B cell (primary cell): ENCODE measurements around the gene STAB1. TPM values are rescaled to one million over a fixed set of nuclear protein-coding genes. Genes with fewer than 3 reads are reported as not detected.

Experiments used
- ATAC-seq: fragments of 200-7000 bp; cut with Tn5 transposase; one replicate; pipeline ENCODE4 v1.10.0; 2021; ENCODE audit warnings: low read depth, mild to moderate bottlenecking, moderate number of reproducible peaks, moderate library complexity
- CTCF ChIA-PET: fragments of 350-600 bp; sonication (Branson Sonifier 250); formaldehyde crosslinking; loops from one replicate; lab custom pipeline; 2021; ENCODE audit warnings: antibody characterized with exemption, inconsistent platforms; lab: Charles Lee
- POLR2A ChIA-PET: fragments of 350-600 bp; sonication (Branson Sonifier 250); formaldehyde crosslinking; loops from one replicate; lab custom pipeline; 2021; ENCODE audit warnings: antibody characterized with exemption; lab: Charles Lee
- DNase-seq: peaks from one replicate; pipeline ENCODE4 v3.0.0; 2013
- H2AFZ ChIP-seq: 2 replicates; pipeline ENCODE4 v1.6.1; 2012; ENCODE audit warnings: mild to moderate bottlenecking, low read depth, low read length; ENCODE audit not compliant: insufficient read depth, poor library complexity, severe bottlenecking
- H3K27ac ChIP-seq, 2 donors: 1 replicate in 1 of 2; 2 replicates in 1 of 2; pipeline ENCODE4 v1.5.1; 2012 to 2013; ENCODE audit warnings: low read length in 2 of 2, mild to moderate bottlenecking in 2 of 2, moderate library complexity in 1 of 2
- H3K27me3 ChIP-seq, 4 experiments: fragments of 200-600 bp in 1 of 4; sonication (generic) in 1 of 4; replicated peaks in 1 of 4; 1 replicate in 2 of 4; 2 replicates in 2 of 4; pipeline versions ENCODE4 v1.6.1 to v1.7.0; 2013 to 2016; ENCODE audit warnings: low read length in 3 of 4, mild to moderate bottlenecking in 2 of 4, mixed read lengths in 1 of 4, moderate library complexity in 1 of 4; ENCODE audit not compliant: insufficient read depth in 4 of 4, control insufficient read depth in 3 of 4; ENCODE audit errors: control extremely low read depth in 1 of 4
- H3K36me3 ChIP-seq, 2 experiments: replicated peaks in 1 of 2; 1 replicate in 1 of 2; 2 replicates in 1 of 2; pipeline versions ENCODE4 v1.6.1 to v1.7.1; 2013; ENCODE audit warnings: low read length in 1 of 2; ENCODE audit not compliant: insufficient read depth in 2 of 2, control insufficient read depth in 1 of 2; ENCODE audit errors: control extremely low read depth in 1 of 2, extremely low read depth in 1 of 2
- H3K4me1 ChIP-seq, 2 donors: fragments of 200-600 bp in 1 of 2; sonication (generic) in 1 of 2; 1 replicate in 1 of 2; 2 replicates in 1 of 2; pipeline versions ENCODE4 v1.5.1 to v1.6.1; 2013 to 2017; ENCODE audit warnings: low read length in 2 of 2; ENCODE audit not compliant: control insufficient read depth in 2 of 2, insufficient read depth in 2 of 2
- H3K4me2 ChIP-seq: replicated peaks from 2 replicates; pipeline ENCODE3; 2012; ENCODE audit warnings: mild to moderate bottlenecking, low read depth, low read length; ENCODE audit not compliant: poor library complexity, severe bottlenecking
- H3K4me3 ChIP-seq, 5 experiments: fragments of 200-600 bp in 1 of 5; sonication (generic) in 1 of 5; 1 replicate in 3 of 5; 2 replicates in 2 of 5; pipeline versions ENCODE4 v1.5.1 to v1.7.0; 2011 to 2016; ENCODE audit warnings: low read length in 4 of 5, mild to moderate bottlenecking in 4 of 5, low read depth in 2 of 5, control low read depth in 1 of 5, moderate library complexity in 1 of 5; ENCODE audit not compliant: insufficient read depth in 1 of 5; ENCODE audit errors: control extremely low read depth in 1 of 5, extremely low read depth in 1 of 5
- H3K79me2 ChIP-seq: fragments of 200-600 bp; sonication (generic); one replicate; pipeline ENCODE4 v1.6.0; 2016; ENCODE audit warnings: low read length; ENCODE audit not compliant: control insufficient read depth, insufficient read depth
- H3K9ac ChIP-seq: fragments of 200-600 bp; sonication (generic); 2 replicates; pipeline ENCODE4 v1.6.1; 2017; ENCODE audit warnings: mild to moderate bottlenecking, low read length, moderate library complexity
- H3K9me3 ChIP-seq, 3 donors: one replicate each; pipeline versions ENCODE4 v1.6.1 to v1.7.1; 2013; ENCODE audit warnings: low read length in 2 of 3; ENCODE audit not compliant: control insufficient read depth in 2 of 3, insufficient read depth in 1 of 3; ENCODE audit errors: control extremely low read depth in 1 of 3
- H4K20me1 ChIP-seq: 2 replicates; pipeline ENCODE4 v1.6.0; 2012; ENCODE audit warnings: mild to moderate bottlenecking, low read length; ENCODE audit not compliant: insufficient read depth, control insufficient read depth, poor library complexity, severe bottlenecking
- H3K27ac Mint-ChIP-seq: one replicate; pipeline ENCODE4 v1.8.0; 2021; ENCODE audit warnings: mixed read lengths
- H3K27me3 Mint-ChIP-seq: one replicate; pipeline ENCODE4 v1.8.0; 2021; ENCODE audit warnings: mixed read lengths
- H3K4me1 Mint-ChIP-seq: one replicate; pipeline ENCODE4 v1.8.0; 2021; ENCODE audit warnings: mixed read lengths
- H3K4me3 Mint-ChIP-seq: one replicate; pipeline ENCODE4 v1.8.0; 2021; ENCODE audit warnings: mixed read lengths
- H3K9me3 Mint-ChIP-seq: one replicate; pipeline ENCODE4 v1.8.0; 2022; ENCODE audit warnings: mixed read lengths; ENCODE audit not compliant: insufficient read depth
- EZH2 ChIP-seq: IDR thresholded peaks from 2 replicates; pipeline ENCODE4 v1.6.1; 2012; ENCODE audit warnings: borderline replicate concordance, low read depth, mild to moderate bottlenecking, moderate library complexity, low read length; ENCODE audit not compliant: insufficient read depth, poor library complexity, severe bottlenecking
- WGBS: methylation state at CpG from one replicate; pipeline ENCODE4 v1.1.5; 2013; ENCODE audit warnings: missing lambda C conversion rate; ENCODE audit not compliant: insufficient coverage; 5-methylcytosine and 5-hydroxymethylcytosine counted together
- intact Hi-C: fragments of 100-400 bp; cut with micrococcal nuclease; formaldehyde crosslinking; loops from one replicate; pipeline ENCODE4 v1.10.0; 2022
- polyA plus RNA-seq: library from polyadenylated mRNA; depleted of rRNA; stranded (reverse); fragments of >200 nt; gene quantifications from 2 replicates; pipeline ENCODE4 v1.2.3, GENCODE V29; 2012
- total RNA-seq, 2 donors: library from RNA; stranded (reverse); fragments of 120-200 nt in 1 of 2; gene quantifications; 1 replicate in 1 of 2; 2 replicates in 1 of 2; pipeline versions ENCODE4 v1.2.3 to v1.2.4, GENCODE V29; 2013 to 2022
- TF ChIP-seq, protein P1 (sequence below): fragments of 200-600 bp; IDR thresholded peaks from one replicate; pipeline ENCODE4 v1.8.0; 2022; ENCODE audit warnings: antibody characterized with exemption, mild to moderate bottlenecking

The STAB1 gene
- total and polyA plus RNA-seq, 2 donors (not counting 1 experiment from before 2014, with no cell fraction given): 3.8 to 4.5 TPM

DNA sequence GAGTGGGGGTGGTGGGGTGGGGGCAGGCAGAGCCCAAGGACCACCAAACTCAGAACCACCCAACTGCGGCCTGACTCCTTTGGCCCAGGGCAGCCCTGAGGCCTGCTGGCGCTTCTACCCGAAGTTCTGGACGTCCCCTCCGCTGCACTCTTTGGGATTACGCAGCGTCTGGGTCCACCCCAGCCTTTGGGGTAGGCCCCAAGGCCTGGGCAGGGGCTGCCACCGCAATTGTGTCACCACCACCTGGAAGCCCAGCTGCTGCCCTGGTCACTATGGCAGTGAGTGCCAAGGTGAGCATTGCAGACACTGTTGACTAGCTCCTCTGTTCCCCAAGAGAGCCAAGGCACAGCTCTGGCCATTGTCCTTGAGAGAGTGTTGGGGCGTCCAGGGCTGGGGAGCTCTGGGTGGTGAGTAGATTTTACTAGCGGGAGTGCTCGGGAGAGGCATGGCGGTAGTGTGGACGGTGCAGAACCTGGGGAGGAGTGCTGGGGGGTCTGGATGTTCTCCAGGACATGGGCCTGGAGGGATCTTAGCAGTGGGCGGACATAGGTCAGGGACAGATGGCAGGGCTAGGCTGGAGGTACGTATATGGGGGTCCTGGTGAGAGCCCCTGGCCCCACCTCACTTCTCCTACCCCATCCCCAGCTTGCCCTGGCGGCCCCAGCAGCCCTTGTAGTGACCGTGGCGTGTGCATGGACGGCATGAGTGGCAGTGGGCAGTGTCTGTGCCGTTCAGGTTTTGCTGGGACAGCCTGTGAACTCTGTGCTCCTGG, 25.8 kb downstream of the STAB1 start:
- Histone ChIP-seq H3K4me1 (no peaks in the 10 kb centered on the region), H3K79me2 (no peaks in the 10 kb centered on the region), H3K27ac (no peak overlapping the region), H3K36me3 (no peaks in the 10 kb centered on the region), H3K9me3 (no peaks in the 10 kb centered on the region), H3K4me2 (no peak overlapping the region), H4K20me1 (no peaks in the 10 kb centered on the region), H2AFZ (no peak overlapping the region), H3K9ac (no peak overlapping the region), H3K4me3 (no peak overlapping the region), H3K27me3 (no peaks in the 10 kb centered on the region)
- ChIA-PET POLR2A (no interaction called here), CTCF (no interaction called here)
- Mint-ChIP-seq H3K27me3 (no peaks in the 10 kb centered on the region), H3K9me3 (no peaks in the 10 kb centered on the region), H3K4me1 (no peaks in the 10 kb centered on the region), H3K4me3 (no peak overlapping the region), H3K27ac (no peak overlapping the region)
- WGBS: 96% methylated on average over 17 of the region's 20 CpGs
- DNase-seq (no peak), ATAC-seq (no peak)
- intact Hi-C loops: no loop called here
- TF ChIP-seq, protein P1, sequence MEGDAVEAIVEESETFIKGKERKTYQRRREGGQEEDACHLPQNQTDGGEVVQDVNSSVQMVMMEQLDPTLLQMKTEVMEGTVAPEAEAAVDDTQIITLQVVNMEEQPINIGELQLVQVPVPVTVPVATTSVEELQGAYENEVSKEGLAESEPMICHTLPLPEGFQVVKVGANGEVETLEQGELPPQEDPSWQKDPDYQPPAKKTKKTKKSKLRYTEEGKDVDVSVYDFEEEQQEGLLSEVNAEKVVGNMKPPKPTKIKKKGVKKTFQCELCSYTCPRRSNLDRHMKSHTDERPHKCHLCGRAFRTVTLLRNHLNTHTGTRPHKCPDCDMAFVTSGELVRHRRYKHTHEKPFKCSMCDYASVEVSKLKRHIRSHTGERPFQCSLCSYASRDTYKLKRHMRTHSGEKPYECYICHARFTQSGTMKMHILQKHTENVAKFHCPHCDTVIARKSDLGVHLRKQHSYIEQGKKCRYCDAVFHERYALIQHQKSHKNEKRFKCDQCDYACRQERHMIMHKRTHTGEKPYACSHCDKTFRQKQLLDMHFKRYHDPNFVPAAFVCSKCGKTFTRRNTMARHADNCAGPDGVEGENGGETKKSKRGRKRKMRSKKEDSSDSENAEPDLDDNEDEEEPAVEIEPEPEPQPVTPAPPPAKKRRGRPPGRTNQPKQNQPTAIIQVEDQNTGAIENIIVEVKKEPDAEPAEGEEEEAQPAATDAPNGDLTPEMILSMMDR: no peak

DNA sequence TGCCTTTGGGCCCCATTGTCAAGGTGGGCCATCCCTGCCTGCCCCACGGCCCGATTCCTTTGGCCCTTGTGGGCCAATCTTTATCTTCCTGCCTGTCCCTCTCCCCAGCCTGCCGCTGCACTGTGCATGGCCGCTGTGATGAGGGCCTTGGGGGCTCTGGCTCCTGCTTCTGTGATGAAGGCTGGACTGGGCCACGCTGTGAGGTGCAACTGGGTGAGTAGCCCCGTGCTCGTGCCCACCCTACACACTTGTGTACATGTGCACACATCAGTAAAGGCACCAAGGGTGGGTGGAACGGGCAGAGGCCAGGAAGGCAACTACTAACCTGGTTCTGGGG, 26.3 kb downstream of the STAB1 start:
- H3K27ac ChIP-seq: no peak overlapping the region
- Mint-ChIP-seq H3K27ac (no peak overlapping the region), H3K27me3 (no peaks in the 10 kb centered on the region), H3K4me1 (no peaks in the 10 kb centered on the region), H3K9me3 (no peaks in the 10 kb centered on the region), H3K4me3 (no peak overlapping the region)
- no peak overlapping the region for H3K4me2 ChIP-seq
- no peaks in the 10 kb centered on the region for H3K27me3 ChIP-seq
- intact Hi-C loops: no loop called here
- no peak overlapping the region for H2AFZ ChIP-seq
- no peaks in the 10 kb centered on the region for H4K20me1 ChIP-seq
- no peak for ATAC-seq
- H3K79me2 ChIP-seq: no peaks in the 10 kb centered on the region
- no peak overlapping the region for H3K4me3 ChIP-seq
- TF ChIP-seq EZH2: no peak
- TF ChIP-seq, protein P1: no peak
- DNase-seq: no peak
- no peaks in the 10 kb centered on the region for H3K9me3 ChIP-seq
- no peaks in the 10 kb centered on the region for H3K4me1 ChIP-seq
- POLR2A ChIA-PET: no interaction called here
- H3K36me3 ChIP-seq: no peaks in the 10 kb centered on the region
- CTCF ChIA-PET: no interaction called here
- no peak overlapping the region for H3K9ac ChIP-seq
- WGBS: 92% methylated on average over 3 of the region's 8 CpGs
